Caco-2 (cell line): ENCODE results near the gene ACOX3. TPM values are rescaled to one million over a fixed set of nuclear protein-coding genes. Genes with fewer than 3 reads are reported as not detected.
A peak's percentile ranks its signal among the peaks of the same experiment; 100 is the strongest.

Experiments
- BruUV-seq: library from RNA; stranded (reverse); fragments of 400-500 nt; replicated peaks from 2 replicates; lab custom pipeline; 2021; lab: Mats Ljungman, UMichigan
- CTCF ChIA-PET: fragments of 300-600 bp; sonication (Branson Sonifier 250); formaldehyde crosslinking; loops from one replicate; lab custom pipeline; 2022; ENCODE audit warnings: antibody characterized with exemption; lab: Charles Lee
- POLR2A ChIA-PET: fragments of 300-600 bp; sonication (Branson Sonifier 250); formaldehyde crosslinking; loops from one replicate; lab custom pipeline; 2022; ENCODE audit warnings: antibody characterized with exemption; lab: Charles Lee
- DNase-seq, 2 experiments: peaks; one replicate each; pipeline versions ENCODE4 v3.0.0 to v3.0.0-alpha.2; 2020 to 2022
- H3K27me3 ChIP-seq: replicated peaks from 2 replicates; pipeline ENCODE4 v1.6.0; 2011; ENCODE audit warnings: low read length; ENCODE audit not compliant: control insufficient read depth, insufficient read depth
- H3K36me3 ChIP-seq: 2 replicates; pipeline ENCODE4 v1.5.1; 2011; ENCODE audit warnings: low read length; ENCODE audit not compliant: control insufficient read depth, insufficient read depth
- H3K4me1 ChIP-seq: fragments of 250-450 bp; sonication (Bioruptor Pico); 2 replicates; pipeline ENCODE4 v1.5.1; 2020; ENCODE audit warnings: mild to moderate bottlenecking
- H3K4me3 ChIP-seq: 2 replicates; pipeline ENCODE4 v1.5.1; 2011; ENCODE audit warnings: low read depth, mild to moderate bottlenecking, control low read depth, low read length
- H3K9me3 ChIP-seq: fragments of 250-450 bp; sonication (Bioruptor Pico); 2 replicates; pipeline ENCODE4 v1.5.1; 2020; ENCODE audit warnings: mild to moderate bottlenecking, moderate library complexity
- H3K27ac Mint-ChIP-seq: one replicate; pipeline ENCODE4 v1.8.0; 2022; ENCODE audit warnings: mixed read lengths; ENCODE audit not compliant: unreplicated experiment
- H3K27me3 Mint-ChIP-seq: one replicate; pipeline ENCODE4 v1.8.0; 2022; ENCODE audit warnings: mixed read lengths; ENCODE audit not compliant: insufficient read depth, unreplicated experiment
- H3K36me3 Mint-ChIP-seq: one replicate; pipeline ENCODE4 v1.8.0; 2022; ENCODE audit warnings: mild to moderate bottlenecking, mixed read lengths; ENCODE audit not compliant: insufficient read depth, unreplicated experiment
- H3K4me1 Mint-ChIP-seq: one replicate; pipeline ENCODE4 v1.8.0; 2022; ENCODE audit warnings: low read depth, mixed read lengths; ENCODE audit not compliant: unreplicated experiment
- H3K4me3 Mint-ChIP-seq: one replicate; pipeline ENCODE4 v1.8.0; 2022; ENCODE audit warnings: mild to moderate bottlenecking, moderate library complexity, mixed read lengths; ENCODE audit not compliant: unreplicated experiment
- H3K9me3 Mint-ChIP-seq: one replicate; pipeline ENCODE4 v1.8.0; 2022; ENCODE audit warnings: mixed read lengths; ENCODE audit not compliant: unreplicated experiment
- CTCF ChIP-seq, 2 experiments: fragments of 200-600 bp in 1 of 2; IDR thresholded peaks; 1 replicate in 1 of 2; 2 replicates in 1 of 2; pipeline versions ENCODE4 v1.5.1 to v1.8.0; 2011 to 2022; ENCODE audit warnings: antibody characterized with exemption in 1 of 2, control low read depth in 1 of 2, inconsistent platforms in 1 of 2, low read depth in 1 of 2, low read length in 1 of 2, mild to moderate bottlenecking in 1 of 2, moderate library complexity in 1 of 2; ENCODE audit not compliant: insufficient read depth in 1 of 2, severe bottlenecking in 1 of 2, unreplicated experiment in 1 of 2
- intact Hi-C: fragments of 100-400 bp; cut with micrococcal nuclease; formaldehyde crosslinking; loops from one replicate; pipeline ENCODE4 v1.10.0; 2022; ENCODE audit not compliant: unreplicated experiment
- total RNA-seq: library from RNA; stranded (reverse); gene quantifications from 2 replicates; pipeline ENCODE4 v1.2.3, GENCODE V29; 2022

Gene ACOX3
- total RNA-seq, 1 experiment from 2014 or later, result 11.5 TPM

- Mint-ChIP-seq H3K9me3 (no peaks in the 10 kb centered on the region), H3K36me3 (no peaks in the 10 kb centered on the region), H3K4me1 (no peaks in the 10 kb centered on the region), H3K27me3 (no peaks in the 10 kb centered on the region), H3K27ac (no peak overlapping the region), H3K4me3 (no peak overlapping the region)
- no peak for DNase-seq
- no TSS peak for BruUV-seq
- H3K4me3 ChIP-seq, result no peak overlapping the region
- CTCF ChIA-PET, result no interaction called here
- no peaks in the 10 kb centered on the region for H3K27me3 ChIP-seq
- H3K36me3 ChIP-seq, result no peaks in the 10 kb centered on the region
- intact Hi-C loops, result no loop called here
- POLR2A ChIA-PET, result no interaction called here
- H3K9me3 ChIP-seq, result no peaks in the 10 kb centered on the region
- no peak for TF ChIP-seq CTCF (IDR thresholded peaks at IDR 0.05; ENCODE audit: insufficient read depth in 1 of 2, low read depth in 1 of 2, low read length in 1 of 2, severe bottlenecking in 1 of 2, unreplicated experiment in 1 of 2)
- H3K4me1 ChIP-seq, result no peaks in the 10 kb centered on the region
These were observed 75.6 kb downstream of the ACOX3 start for GRCh38 chr4:8364848-8365350.

- no peak overlapping the region for H3K4me3 Mint-ChIP-seq
- no peak overlapping the region for H3K27ac Mint-ChIP-seq
- H3K36me3 Mint-ChIP-seq, result no peaks in the 10 kb centered on the region
- BruUV-seq, result no TSS peak
- H3K4me3 ChIP-seq, result no peak overlapping the region
- DNase-seq, result no peak
- ChIA-PET CTCF (no interaction called here), POLR2A (no interaction called here)
- no peaks in the 10 kb centered on the region for H3K9me3 ChIP-seq
- no peaks in the 10 kb centered on the region for H3K27me3 ChIP-seq
- H3K9me3 Mint-ChIP-seq, result no peaks in the 10 kb centered on the region
- TF ChIP-seq CTCF (IDR thresholded peaks at IDR 0.05; ENCODE audit: insufficient read depth in 1 of 2, low read depth in 1 of 2, low read length in 1 of 2, severe bottlenecking in 1 of 2, unreplicated experiment in 1 of 2), result no peak
- H3K4me1 Mint-ChIP-seq, result no peaks in the 10 kb centered on the region
- no peaks in the 10 kb centered on the region for H3K36me3 ChIP-seq
- H3K27me3 Mint-ChIP-seq, result no peaks in the 10 kb centered on the region
- no peaks in the 10 kb centered on the region for H3K4me1 ChIP-seq
- intact Hi-C loops, result no loop called here
These were observed 76.4 kb downstream of the ACOX3 start for GRCh38 chr4:8364141-8364540.

- Mint-ChIP-seq H3K4me1 (no peaks in the 10 kb centered on the region), H3K27me3 (no peaks in the 10 kb centered on the region), H3K36me3 (no peaks in the 10 kb centered on the region), H3K4me3 (no peak overlapping the region), H3K9me3 (peaks cover 8% of the 10 kb centered on the region), H3K27ac (no peak overlapping the region)
- Histone ChIP-seq H3K4me3 (no peak overlapping the region), H3K36me3 (no peaks in the 10 kb centered on the region), H3K27me3 (no peaks in the 10 kb centered on the region), H3K4me1 (no peaks in the 10 kb centered on the region), H3K9me3 (no peaks in the 10 kb centered on the region)
- no peak for TF ChIP-seq CTCF (IDR thresholded peaks at IDR 0.05; ENCODE audit: insufficient read depth in 1 of 2, low read depth in 1 of 2, low read length in 1 of 2, severe bottlenecking in 1 of 2, unreplicated experiment in 1 of 2)
- CTCF ChIA-PET, result no interaction called here
- intact Hi-C loops, result no loop called here
- no TSS peak for BruUV-seq
- POLR2A ChIA-PET, result no interaction called here
- peak in 1 of 2 experiments; percentile 29 for DNase-seq
These were observed 78.0 kb downstream of the ACOX3 start for GRCh38 chr4:8362483-8362882.
